Inferior parietal cortex (tissue), 1 donor: ENCODE data around the gene IQSEC3.
A peak's percentile ranks its signal among the peaks of the same experiment; 100 is the strongest.
"Not testable (repeated sequence)": the region's sequence is repeated elsewhere in the genome, so short reads cannot be mapped to it uniquely, and the experiment has no call there.

Experiments
- DNase-seq: peaks from one replicate; pipeline ENCODE4 v3.0.0-alpha.2; 2016; ENCODE audit errors: extremely low spot score

IQSEC3 gene

GRCh38 chr12:214003-214741, 147.6 kb downstream of the IQSEC3 start, which contains the start of gene SLC6A12:
Gene SLC6A12 (minus strand): TSS chr12:214157. CDS start chr12:209986, 4,171 bp downstream.
- DNase-seq = no peak

GRCh38 chr12:215116-215515, 148.5 kb downstream of the IQSEC3 start:
- DNase-seq = no peak

- not testable (repeated sequence) for DNase-seq
Observed at GRCh38 chr12:217029-217428, 150.5 kb downstream of the IQSEC3 start.

GRCh38 chr12:218221-218620, 151.7 kb downstream of the IQSEC3 start:
- no peak for DNase-seq

- no peak for DNase-seq
Observed at GRCh38 chr12:218728-219590, 152.4 kb downstream of the IQSEC3 start.

GRCh38 chr12:219891-220352, 153.4 kb downstream of the IQSEC3 start:
- DNase-seq = peak; percentile 57

GRCh38 chr12:220491-220890, 153.9 kb downstream of the IQSEC3 start:
- no peak for DNase-seq

GRCh38 chr12:220946-221550, 154.5 kb downstream of the IQSEC3 start:
- no peak for DNase-seq

- DNase-seq = no peak
Observed at GRCh38 chr12:221736-222135, 155.2 kb downstream of the IQSEC3 start.

- no peak for DNase-seq
Observed at GRCh38 chr12:223841-224240, 157.3 kb downstream of the IQSEC3 start.

- no peak for DNase-seq
Observed at GRCh38 chr12:224330-224729, 157.8 kb downstream of the IQSEC3 start.

- no peak for DNase-seq
Observed at GRCh38 chr12:225012-225411, 158.4 kb downstream of the IQSEC3 start.

- DNase-seq = no peak
Observed at GRCh38 chr12:226401-226800, 159.8 kb downstream of the IQSEC3 start.

- no peak for DNase-seq
Observed at GRCh38 chr12:227286-227915, 160.8 kb downstream of the IQSEC3 start.
